Measurements from ENCODE around the gene MPG.

DNA sequence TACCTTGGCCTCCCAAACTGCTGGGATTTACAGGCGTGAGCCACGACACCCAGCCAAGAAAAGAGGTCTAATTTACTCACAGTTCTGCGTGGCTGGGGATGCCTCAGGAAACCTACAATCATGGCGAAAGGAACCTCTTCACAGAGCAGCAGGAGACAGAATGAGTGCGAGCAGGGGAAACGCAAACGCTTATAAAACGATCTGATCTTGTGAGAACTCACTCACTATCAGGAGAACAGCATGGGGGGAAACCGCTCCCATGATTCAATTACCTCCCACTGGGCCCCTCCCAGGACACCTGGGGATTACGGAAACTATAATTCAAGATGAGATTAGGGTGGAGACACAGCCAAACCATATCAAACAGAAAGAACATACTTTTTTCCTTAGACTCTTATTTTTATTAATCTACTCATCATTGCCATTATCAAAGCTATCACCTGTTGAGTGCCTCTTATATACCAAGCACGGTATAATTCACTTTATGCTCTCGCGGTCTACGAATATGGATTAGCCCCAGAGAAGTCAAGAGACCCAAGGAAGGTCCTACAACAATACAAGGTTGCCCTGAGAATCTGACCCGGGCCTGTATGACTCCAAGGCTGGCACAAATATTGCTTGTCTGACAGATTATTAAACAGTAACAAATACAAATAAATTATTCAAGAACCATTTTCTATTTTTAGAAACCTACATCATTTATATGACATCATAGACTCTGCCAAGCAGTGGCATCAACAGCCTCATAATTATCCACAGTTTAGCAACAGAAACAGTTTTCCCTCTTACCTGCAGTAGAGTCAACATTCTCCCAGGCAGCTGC, 27.0 kb upstream of the MPG start:
- TF ChIP-seq CTCF (conservative IDR thresholded peaks at IDR 0.05 in 1 of 2, IDR thresholded peaks at IDR 0.05 in 1 of 2; ENCODE audit: extremely low read depth in 1 of 2, insufficient read depth in 1 of 2, low read depth in 1 of 2, low read length in 2 of 2), result no peak
- TF ChIP-seq EZH2 (IDR thresholded peaks at IDR 0.05; ENCODE audit: borderline replicate concordance, low read length), result no peak
